ENCODE results near the gene DLG2. TPM values are rescaled to one million over a fixed set of nuclear protein-coding genes. Genes with fewer than 3 reads are reported as not detected.

DLG2 gene
- total RNA-seq, 1 donor from 2014 or later = 25.3 TPM

GRCh38 chr11:83727251-83727650 is 1899.9 kb downstream of the DLG2 start:
- DNase-seq (ENCODE audit: low spot score) = no peak

GRCh38 chr11:83726316-83726715 is 1900.8 kb downstream of the DLG2 start:
- DNase-seq (ENCODE audit: low spot score) = peak; percentile 2

GRCh38 chr11:83725728-83726127 is 1901.4 kb downstream of the DLG2 start:
- peak; percentile 16 for DNase-seq (ENCODE audit: low spot score)

GRCh38 chr11:83725269-83725560 is 1901.9 kb downstream of the DLG2 start:
- DNase-seq (ENCODE audit: low spot score) = peak; percentile 30

GRCh38 chr11:83723999-83724398 is 1903.1 kb downstream of the DLG2 start:
- peak; percentile 88 for DNase-seq (ENCODE audit: low spot score)

GRCh38 chr11:83722392-83723119 is 1904.6 kb downstream of the DLG2 start:
- DNase-seq (ENCODE audit: low spot score) = no peak

- DNase-seq (ENCODE audit: low spot score) = no peak
Observed at GRCh38 chr11:83721263-83721662, 1905.9 kb downstream of the DLG2 start.

- DNase-seq (ENCODE audit: low spot score) = no peak
Observed at GRCh38 chr11:83720675-83721074, 1906.5 kb downstream of the DLG2 start.

- no peak for DNase-seq (ENCODE audit: low spot score)
Observed at GRCh38 chr11:83717537-83717936, 1909.6 kb downstream of the DLG2 start.

GRCh38 chr11:83715927-83716535 is 1911.1 kb downstream of the DLG2 start:
- DNase-seq (ENCODE audit: low spot score) = no peak

GRCh38 chr11:83713708-83714107 is 1913.4 kb downstream of the DLG2 start:
- no peak for DNase-seq (ENCODE audit: low spot score)

GRCh38 chr11:83711106-83711527 is 1916.0 kb downstream of the DLG2 start:
- no peak for DNase-seq (ENCODE audit: low spot score)

GRCh38 chr11:83709434-83709833 is 1917.7 kb downstream of the DLG2 start:
- DNase-seq (ENCODE audit: low spot score) = no peak

- no peak for DNase-seq (ENCODE audit: low spot score)
Observed at GRCh38 chr11:83706566-83706965, 1920.6 kb downstream of the DLG2 start.

- DNase-seq (ENCODE audit: low spot score) = no peak
Observed at GRCh38 chr11:83702796-83703195, 1924.3 kb downstream of the DLG2 start.

GRCh38 chr11:83697518-83697917 is 1929.6 kb downstream of the DLG2 start:
- DNase-seq (ENCODE audit: low spot score) = no peak

- peak; percentile 54 for DNase-seq (ENCODE audit: low spot score)
Observed at GRCh38 chr11:83695046-83695445, 1932.1 kb downstream of the DLG2 start.

GRCh38 chr11:83694191-83694910 is 1932.8 kb downstream of the DLG2 start:
- DNase-seq (ENCODE audit: low spot score) = no peak

GRCh38 chr11:83693306-83693992 is 1933.7 kb downstream of the DLG2 start:
- DNase-seq (ENCODE audit: low spot score) = no peak

- DNase-seq (ENCODE audit: low spot score) = peak; percentile 77
Observed at GRCh38 chr11:83692675-83693074, 1934.5 kb downstream of the DLG2 start.

GRCh38 chr11:83691451-83691950 is 1935.6 kb downstream of the DLG2 start:
- peak; percentile 90 for DNase-seq (ENCODE audit: low spot score)

- peak; percentile 27 for DNase-seq (ENCODE audit: low spot score)
Observed at GRCh38 chr11:83689144-83689780, 1937.9 kb downstream of the DLG2 start.

Measured in umbilical cord (tissue), 2 donors.